GM21825 (cell line): ENCODE data around the gene NCKAP5.

ENCODE experiments used
- ATAC-seq: cut with Tn5 transposase; IDR thresholded peaks from one replicate; pipeline ENCODE4 v1.9.1; 2021; ENCODE audit warnings: mild to moderate bottlenecking, moderate library complexity; ENCODE audit not compliant: unreplicated experiment

Gene NCKAP5

GRCh38 chr2:132664096-132664495 lies 904.2 kb downstream of the NCKAP5 start:
- no peak for ATAC-seq

GRCh38 chr2:132662732-132663131 lies 905.5 kb downstream of the NCKAP5 start:
- ATAC-seq = no peak

DNA sequence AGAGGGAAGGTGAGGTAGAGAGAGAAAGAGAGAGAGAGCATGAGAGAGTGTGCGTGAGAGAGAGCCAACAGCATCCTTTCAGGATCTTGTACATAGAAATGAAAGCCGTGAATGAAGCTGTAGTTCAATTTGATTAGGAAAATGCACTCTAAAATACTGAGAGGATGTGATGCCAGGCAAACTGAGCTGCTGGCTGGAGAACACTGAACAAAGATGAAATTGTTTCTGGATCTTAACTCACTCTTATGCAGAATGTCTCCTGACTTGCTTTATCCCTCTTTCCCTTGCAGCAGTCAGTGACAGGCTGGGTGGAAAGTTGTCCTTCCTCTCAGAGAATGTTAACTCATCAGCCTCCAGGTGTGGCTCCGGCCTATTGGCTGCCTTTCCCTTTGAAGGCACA lies 908.9 kb downstream of the NCKAP5 start:
- no peak for ATAC-seq

DNA sequence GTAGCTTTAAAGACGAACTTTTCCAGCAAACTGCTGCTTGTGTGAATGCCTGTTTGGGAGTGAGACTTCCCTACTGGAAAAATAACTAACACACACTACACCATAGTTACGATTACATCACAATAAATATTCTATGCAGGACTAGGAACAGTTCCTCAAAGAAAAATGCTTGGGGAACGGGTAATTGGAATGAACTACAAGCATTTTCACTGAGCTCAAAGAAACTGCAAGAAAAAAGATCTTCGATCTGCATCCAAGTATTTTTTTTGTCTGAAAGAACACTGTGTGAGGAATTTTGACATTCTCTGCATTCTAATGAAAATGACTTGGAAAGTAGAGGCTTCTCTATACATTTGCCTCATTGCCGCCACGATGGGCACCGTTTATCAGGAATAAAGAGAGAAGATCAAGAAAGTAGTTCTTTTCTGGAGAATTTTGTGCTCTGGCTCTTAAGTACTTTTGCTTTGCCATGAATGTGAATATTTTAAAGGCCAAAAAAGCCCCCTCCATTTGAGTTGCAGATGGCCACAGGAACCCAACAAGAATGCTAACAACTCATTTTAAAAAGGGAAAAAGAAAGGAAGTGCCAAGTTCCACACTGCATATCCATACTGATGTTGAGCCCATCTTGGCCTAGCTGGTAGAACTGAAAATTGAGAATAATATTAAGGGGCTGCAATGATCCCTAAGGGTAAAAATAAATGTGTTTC lies 911.8 kb downstream of the NCKAP5 start:
- no peak for ATAC-seq

- ATAC-seq = no peak
These were observed 913.3 kb downstream of the NCKAP5 start for GRCh38 chr2:132654968-132655367.

- no peak for ATAC-seq
These were observed 913.9 kb downstream of the NCKAP5 start for GRCh38 chr2:132654335-132654734.

DNA sequence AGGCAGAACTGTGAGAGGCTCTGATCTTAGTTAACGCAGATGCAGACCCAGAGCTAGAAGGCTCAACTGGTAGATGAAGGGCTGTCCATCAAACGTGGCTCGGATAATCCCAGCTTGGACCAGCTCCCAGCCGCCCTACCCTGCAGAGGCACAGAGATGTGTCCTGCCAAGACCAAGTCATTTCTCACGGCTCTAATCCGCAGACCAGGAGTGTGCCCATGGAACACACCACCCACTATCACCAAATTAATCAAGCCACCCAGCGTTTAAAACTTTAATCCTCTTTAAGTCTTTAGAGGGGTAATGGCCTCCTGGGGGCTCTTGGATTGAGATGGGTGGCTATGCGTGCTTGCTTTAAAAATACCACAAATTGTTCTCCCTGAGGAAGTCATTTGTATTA lies 915.8 kb downstream of the NCKAP5 start:
- no peak for ATAC-seq

DNA sequence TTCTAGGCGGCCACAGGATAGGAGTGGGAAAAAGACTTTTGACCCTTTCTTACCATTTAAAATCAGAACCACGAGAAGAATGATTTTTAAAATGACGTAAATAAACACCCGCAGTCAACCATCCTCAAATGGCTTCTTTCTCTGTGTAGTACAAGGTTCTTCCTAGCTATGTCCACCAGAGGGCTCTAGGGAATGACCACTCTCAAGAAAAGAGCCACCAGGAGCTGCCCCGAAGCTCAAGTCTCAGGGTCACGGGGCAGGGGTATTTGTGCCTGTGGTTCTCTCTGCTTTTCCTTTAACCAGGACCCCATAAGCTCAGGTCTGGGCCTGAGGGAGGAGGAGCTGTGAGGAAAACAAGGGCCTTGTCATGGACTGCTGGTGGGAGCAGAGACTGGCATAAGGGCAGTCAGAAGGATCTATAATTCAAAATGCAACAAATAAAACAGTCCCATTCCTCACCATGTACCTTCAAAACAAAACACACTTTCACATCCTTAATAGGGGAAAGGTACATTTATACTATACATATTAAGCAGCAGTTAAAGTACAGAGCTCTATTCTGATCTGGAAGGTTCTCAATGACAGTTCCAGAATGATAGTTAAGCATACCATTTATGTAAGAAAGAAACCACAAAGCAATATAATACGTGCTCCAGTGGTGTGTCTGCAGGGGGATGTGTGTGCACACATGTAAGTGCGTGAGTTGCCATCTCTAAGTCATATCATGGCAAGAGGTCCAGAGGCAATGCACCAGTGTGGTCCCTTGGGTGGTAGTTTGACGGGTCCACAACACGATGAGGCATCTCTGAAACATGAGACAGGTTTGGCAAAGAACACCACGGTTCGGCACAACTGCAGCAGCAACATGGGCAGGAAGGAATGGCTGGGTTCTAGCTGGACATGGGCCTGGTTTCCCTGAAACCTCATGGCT lies 916.9 kb downstream of the NCKAP5 start:
- no peak for ATAC-seq

- no peak for ATAC-seq
These were observed 921.6 kb downstream of the NCKAP5 start for GRCh38 chr2:132646540-132647108.

DNA sequence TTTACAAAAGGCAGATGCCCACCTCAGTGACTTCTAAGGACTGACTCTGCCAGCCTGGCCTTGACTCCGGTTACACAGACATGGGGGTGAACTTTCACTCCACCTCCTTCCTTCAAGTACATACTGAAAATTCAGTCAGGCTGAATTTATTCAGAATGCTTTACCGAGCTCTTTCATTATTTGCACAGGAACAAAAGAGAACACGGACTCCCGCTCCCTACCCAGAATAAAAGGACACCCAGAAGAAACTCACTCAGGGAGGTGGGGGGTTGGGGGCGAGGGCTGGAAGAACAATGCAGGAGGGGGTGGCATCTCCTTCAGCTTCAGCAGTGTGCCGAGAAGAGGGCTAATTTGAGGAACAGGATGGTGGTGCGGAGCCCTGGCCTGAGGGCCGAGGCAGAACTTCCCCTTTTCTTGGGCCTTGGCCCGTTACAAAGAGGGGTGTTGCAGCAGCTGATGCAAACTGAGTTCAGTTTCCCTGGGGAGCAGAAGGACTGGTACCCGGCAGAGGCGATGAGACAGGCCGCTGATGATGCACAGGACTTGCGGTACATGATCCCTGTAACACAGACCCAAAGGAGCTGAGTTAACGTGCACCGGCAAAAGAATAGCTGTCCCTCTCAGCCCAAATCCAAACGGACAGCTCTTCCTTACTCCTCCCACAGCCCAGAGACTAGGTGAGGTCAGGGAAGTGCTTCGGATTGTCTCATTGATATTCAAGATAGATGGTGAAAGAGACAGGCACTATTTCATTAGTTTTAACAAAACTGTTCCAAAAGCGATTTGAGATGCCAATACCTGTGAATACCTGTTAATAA lies 922.3 kb downstream of the NCKAP5 start:
- ATAC-seq = no peak

DNA sequence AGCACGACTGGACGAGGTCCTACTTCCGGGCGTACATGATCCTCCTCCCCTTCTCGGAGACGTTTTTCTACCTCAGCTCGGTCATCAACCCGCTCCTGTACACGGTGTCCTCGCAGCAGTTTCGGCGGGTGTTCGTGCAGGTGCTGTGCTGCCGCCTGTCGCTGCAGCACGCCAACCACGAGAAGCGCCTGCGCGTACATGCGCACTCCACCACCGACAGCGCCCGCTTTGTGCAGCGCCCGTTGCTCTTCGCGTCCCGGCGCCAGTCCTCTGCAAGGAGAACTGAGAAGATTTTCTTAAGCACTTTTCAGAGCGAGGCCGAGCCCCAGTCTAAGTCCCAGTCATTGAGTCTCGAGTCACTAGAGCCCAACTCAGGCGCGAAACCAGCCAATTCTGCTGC lies 923.1 kb downstream of the NCKAP5 start:
- ATAC-seq = no peak

GRCh38 chr2:132642415-132642814 lies 925.8 kb downstream of the NCKAP5 start:
- no peak for ATAC-seq

- ATAC-seq = no peak
These were observed 926.4 kb downstream of the NCKAP5 start for GRCh38 chr2:132641819-132642218.

DNA sequence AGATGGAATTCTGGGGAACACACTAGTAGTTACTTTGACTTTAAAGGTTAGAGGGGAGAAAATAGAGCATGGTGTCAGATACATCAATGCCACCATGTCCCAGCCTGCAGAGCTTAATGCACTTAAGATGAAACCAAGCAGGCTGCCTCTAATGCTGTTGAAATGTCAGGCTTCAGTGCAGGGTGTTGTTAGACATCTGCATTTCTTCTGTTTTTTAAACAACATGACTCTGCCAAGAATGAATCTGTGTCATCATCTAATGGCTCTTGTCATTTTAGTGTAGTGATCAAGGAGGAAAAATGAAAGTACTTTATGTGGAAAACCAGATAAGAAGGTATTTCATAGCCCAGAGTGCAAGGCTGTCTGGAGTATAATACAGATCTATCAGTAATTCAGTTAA lies 928.1 kb downstream of the NCKAP5 start:
- ATAC-seq = no peak

- ATAC-seq = no peak
These were observed 929.8 kb downstream of the NCKAP5 start for GRCh38 chr2:132638313-132639040.

DNA sequence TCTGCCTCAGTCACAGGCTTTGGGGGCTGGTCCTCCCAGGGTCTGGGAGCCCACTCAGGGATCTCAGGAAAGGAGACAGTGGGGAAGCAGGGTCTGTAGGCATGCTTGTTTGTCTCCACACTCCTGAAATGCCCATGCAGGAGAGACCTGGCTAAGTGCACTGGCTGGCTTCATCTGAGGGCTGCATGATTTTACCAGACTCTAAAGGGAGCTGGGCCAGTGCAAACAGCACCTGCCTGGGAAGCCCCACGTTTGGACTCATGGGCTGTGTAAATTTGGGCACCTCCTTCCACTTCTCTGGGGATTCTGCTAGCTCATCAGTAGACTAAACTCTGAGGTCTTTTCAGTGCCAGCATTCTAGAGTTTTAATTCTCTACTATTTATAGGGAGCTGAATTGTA lies 931.9 kb downstream of the NCKAP5 start:
- ATAC-seq = no peak

- no peak for ATAC-seq
These were observed 934.6 kb downstream of the NCKAP5 start for GRCh38 chr2:132633635-132634034.

DNA sequence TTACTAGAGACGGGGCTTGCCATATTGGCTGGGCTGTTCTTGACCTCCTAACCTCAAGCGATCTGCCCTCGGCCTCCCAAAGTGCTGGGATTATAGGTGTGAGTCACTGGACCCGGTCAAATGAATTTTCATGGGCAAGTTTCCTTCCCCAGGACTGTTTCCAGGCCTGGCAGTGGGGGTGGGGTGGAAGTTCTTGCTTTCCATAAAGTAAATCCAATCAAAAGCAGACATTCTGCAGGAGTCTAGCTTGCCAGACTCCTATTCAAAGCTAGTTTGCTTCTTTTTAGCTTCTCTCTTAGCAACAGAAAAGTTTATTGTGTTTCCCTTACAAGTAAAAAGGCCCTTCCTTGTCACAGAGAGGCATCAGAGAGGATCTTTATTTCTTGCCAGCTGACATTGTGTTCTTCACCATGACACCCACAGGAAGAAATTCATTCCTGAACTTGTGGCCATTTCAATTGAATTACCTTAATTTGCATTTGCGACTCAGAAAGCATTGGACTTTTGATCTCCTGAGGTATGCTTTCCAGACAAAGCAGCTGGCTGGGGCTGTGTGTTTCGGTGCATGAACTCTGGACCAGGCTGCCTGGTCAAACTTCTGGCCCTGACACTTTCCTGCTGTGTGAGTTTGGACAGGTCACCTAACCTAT lies 936.1 kb downstream of the NCKAP5 start:
- ATAC-seq = no peak

DNA sequence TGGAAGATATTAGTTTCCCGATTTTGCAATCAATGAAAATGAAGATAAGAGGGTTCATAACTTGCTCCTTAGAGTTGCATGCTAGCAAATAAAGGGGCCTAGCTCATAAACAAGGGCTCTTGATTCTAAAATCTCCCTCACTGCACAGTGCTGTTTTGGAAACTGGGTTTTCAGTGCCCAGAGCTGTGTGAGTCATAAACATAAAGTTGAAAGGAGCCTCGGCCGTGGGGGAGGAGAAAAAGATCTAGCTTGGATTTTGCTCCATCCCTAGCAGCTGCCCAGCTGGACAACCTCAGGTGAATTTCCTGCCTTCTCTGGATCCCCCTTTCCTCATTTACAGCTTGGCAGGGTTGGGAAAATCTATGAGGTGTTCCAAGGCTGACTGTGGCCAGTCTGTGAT lies 940.7 kb downstream of the NCKAP5 start:
- ATAC-seq = no peak
